Measurements from ENCODE around the gene MYBPH.

GRCh38 chr1:203190949-203191348, 15.3 kb upstream of the MYBPH start:
- TF ChIP-seq CTCF (IDR thresholded peaks at IDR 0.05; ENCODE audit: low read depth, low read length) = no peak
- no peak for TF ChIP-seq EZH2phosphoT487 (IDR thresholded peaks at IDR 0.05; ENCODE audit: low read depth)
